ENCODE measurements around the gene TLR10. TPM values are rescaled to one million over a fixed set of nuclear protein-coding genes. Genes with fewer than 3 reads are reported as not detected.

Gene TLR10
- total and polyA plus RNA-seq, 12 donors: 0.01 to 0.39 (median 0.10) TPM; not detected in 7

- Histone ChIP-seq H3K36me3 (peaks cover 0 to 5% (median 0%) of the 10 kb centered on the region in 9 donors), H3K9me3 (peaks cover 0 to 22% (median 0%) of the 10 kb centered on the region in 11 donors), H3K4me1 (peaks cover 0 to 31% (median 10%) of the 10 kb centered on the region in 9 donors), H3K27ac (peak overlapping the region in 2 of 10 donors; percentile 58 to 70), H3K4me3 (no peak overlapping the region), H3K27me3 (no peaks in the 10 kb centered on the region)
- intact Hi-C loops (cut with DNase I): loop anchor here in 2 of 10 donors (10.0 kb wide), 1 partner anchor 383 kb away; no protein-coding TSS in a partner anchor
- TF ChIP-seq CTCF (IDR thresholded peaks at IDR 0.05): no peak
- 77 to 86% methylated on average over 13 of the region's 13 CpGs for WGBS, 2 donors
- DNase-seq (no peak), ATAC-seq (no peak)
These were observed 31.3 kb downstream of the TLR10 start for GRCh38 chr4:38751341-38752010.

DNA sequence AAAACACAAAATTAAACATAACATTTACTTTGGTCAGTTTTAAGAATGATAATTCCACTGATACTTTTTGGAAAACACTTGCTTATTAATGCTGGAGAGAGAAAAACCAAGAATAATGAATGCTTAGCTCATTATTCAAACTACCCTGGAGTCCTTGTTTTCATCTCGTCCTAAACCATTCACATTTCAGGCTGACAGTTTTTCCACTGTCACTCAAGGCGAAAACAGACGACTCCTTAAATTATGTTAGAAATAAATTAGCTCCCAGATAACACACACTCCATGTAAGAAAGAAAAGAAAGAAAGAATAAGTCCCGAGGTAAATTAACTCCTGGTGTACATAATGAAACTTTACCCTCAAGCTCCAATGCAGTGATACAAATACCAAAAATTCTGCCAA lies 33.5 kb downstream of the TLR10 start:
- Histone ChIP-seq H3K4me1 (peaks cover 0 to 31% (median 10%) of the 10 kb centered on the region in 9 donors), H3K27me3 (no peaks in the 10 kb centered on the region), H3K4me3 (no peak overlapping the region), H3K36me3 (peaks cover 0 to 5% (median 0%) of the 10 kb centered on the region in 9 donors), H3K27ac (no peak overlapping the region), H3K9me3 (peaks cover 0 to 25% (median 0%) of the 10 kb centered on the region in 11 donors)
- no peak for DNase-seq
- TF ChIP-seq CTCF (IDR thresholded peaks at IDR 0.05): no peak
- intact Hi-C loops (cut with DNase I): no loop called here
- 86 to 87% methylated on average over 4 of the region's 4 CpGs for WGBS, 2 donors
- no peak for ATAC-seq

- TF ChIP-seq CTCF (IDR thresholded peaks at IDR 0.05): no peak
- intact Hi-C loops (cut with DNase I): no loop called here
- no peak overlapping the region for H3K27ac ChIP-seq
- H3K36me3 ChIP-seq: peaks cover 0 to 5% (median 0%) of the 10 kb centered on the region in 9 donors
- H3K27me3 ChIP-seq: no peaks in the 10 kb centered on the region
- no peak for DNase-seq
- peaks cover 0 to 25% (median 0%) of the 10 kb centered on the region in 11 donors for H3K9me3 ChIP-seq
- H3K4me3 ChIP-seq: no peak overlapping the region
- ATAC-seq: no peak
- peaks cover 0 to 28% (median 3%) of the 10 kb centered on the region in 9 donors for H3K4me1 ChIP-seq
These were observed 35.2 kb downstream of the TLR10 start for GRCh38 chr4:38747629-38748028.

- H3K27me3 ChIP-seq: no peaks in the 10 kb centered on the region
These were observed 36.9 kb downstream of the TLR10 start for GRCh38 chr4:38745881-38746280.

More at GRCh38 chr4:38745881-38746280, 36.9 kb downstream of the TLR10 start:
- no peak for TF ChIP-seq CTCF (IDR thresholded peaks at IDR 0.05)
- Histone ChIP-seq H3K4me1 (peaks cover 0 to 11% (median 0%) of the 10 kb centered on the region in 9 donors), H3K9me3 (peaks cover 0 to 25% (median 0%) of the 10 kb centered on the region in 11 donors), H3K27ac (no peak overlapping the region), H3K4me3 (no peak overlapping the region), H3K36me3 (peaks cover 0 to 5% (median 0%) of the 10 kb centered on the region in 9 donors)
- DNase-seq: no peak
- intact Hi-C loops (cut with DNase I): no loop called here
- no peak for ATAC-seq
- WGBS, 2 donors: 95 to 98% methylated on average over 5 of the region's 5 CpGs

Measured in heart right ventricle (tissue), 16 donors.